ENCODE measurements around the gene ENPP3.

The ENPP3 gene

GRCh38 chr6:131640100-131640499, 3.0 kb downstream of the ENPP3 start:
- Histone ChIP-seq H3K9me2 (replicated peaks; ENCODE audit: control insufficient read depth, low read length) (no peaks in the 10 kb centered on the region), H3K9me3 (ENCODE audit: control insufficient read depth, insufficient read depth, low read length) (no peaks in the 10 kb centered on the region), H3K4me2 (ENCODE audit: low read length) (peak overlapping the region; percentile 91), H3K36me3 (ENCODE audit: control insufficient read depth, low read length) (peaks cover 60% of the 10 kb centered on the region), H3F3A (ENCODE audit: control insufficient read depth, insufficient read depth) (peaks cover 8% of the 10 kb centered on the region), H3K79me2 (ENCODE audit: control insufficient read depth, low read length) (peaks cover 78% of the 10 kb centered on the region), H3K27ac (ENCODE audit: low read depth, low read length) (no peak overlapping the region), H3K4me3 (ENCODE audit: low read length) (peak overlapping the region; percentile 80), H4K20me1 (ENCODE audit: control insufficient read depth, insufficient read depth, low read depth, low read length) (no peaks in the 10 kb centered on the region), H3K27me3 (ENCODE audit: control insufficient read depth, low read length) (no peaks in the 10 kb centered on the region), H3K4me1 (ENCODE audit: control insufficient read depth, low read length) (peaks cover 39% of the 10 kb centered on the region)
- TF ChIP-seq CTCF (IDR thresholded peaks at IDR 0.05; ENCODE audit: low read depth, low read length, poor library complexity, severe bottlenecking), result no peak

GRCh38 chr6:131640576-131640975, 3.5 kb downstream of the ENPP3 start:
- TF ChIP-seq CTCF (IDR thresholded peaks at IDR 0.05; ENCODE audit: low read depth, low read length, poor library complexity, severe bottlenecking) (no peak), EZH2phosphoT487 (IDR thresholded peaks at IDR 0.05; ENCODE audit: borderline replicate concordance, low read length) (no peak)

GRCh38 chr6:131641554-131641953, 4.5 kb downstream of the ENPP3 start:
- Histone ChIP-seq H3K4me3 (ENCODE audit: low read length) (no peak overlapping the region), H3K4me2 (ENCODE audit: low read length) (no peak overlapping the region), H3K27ac (ENCODE audit: low read depth, low read length) (no peak overlapping the region), H3K36me3 (ENCODE audit: control insufficient read depth, low read length) (peaks cover 74% of the 10 kb centered on the region), H4K20me1 (ENCODE audit: control insufficient read depth, insufficient read depth, low read depth, low read length) (no peaks in the 10 kb centered on the region), H3K79me2 (ENCODE audit: control insufficient read depth, low read length) (peaks cover 91% of the 10 kb centered on the region), H3K9me2 (replicated peaks; ENCODE audit: control insufficient read depth, low read length) (no peaks in the 10 kb centered on the region), H3K4me1 (ENCODE audit: control insufficient read depth, low read length) (peaks cover 25% of the 10 kb centered on the region), H3K27me3 (ENCODE audit: control insufficient read depth, low read length) (no peaks in the 10 kb centered on the region), H3K9me3 (ENCODE audit: control insufficient read depth, insufficient read depth, low read length) (no peaks in the 10 kb centered on the region), H3F3A (ENCODE audit: control insufficient read depth, insufficient read depth) (peaks cover 5% of the 10 kb centered on the region)
- TF ChIP-seq CTCF (IDR thresholded peaks at IDR 0.05; ENCODE audit: low read depth, low read length, poor library complexity, severe bottlenecking) (no peak), EZH2phosphoT487 (IDR thresholded peaks at IDR 0.05; ENCODE audit: borderline replicate concordance, low read length) (no peak)

More at GRCh38 chr6:131640576-131640975, 3.5 kb downstream of the ENPP3 start:
- Histone ChIP-seq H3K36me3 (ENCODE audit: control insufficient read depth, low read length) (peaks cover 65% of the 10 kb centered on the region), H3K79me2 (ENCODE audit: control insufficient read depth, low read length) (peaks cover 82% of the 10 kb centered on the region), H3K9me2 (replicated peaks; ENCODE audit: control insufficient read depth, low read length) (no peaks in the 10 kb centered on the region), H4K20me1 (ENCODE audit: control insufficient read depth, insufficient read depth, low read depth, low read length) (no peaks in the 10 kb centered on the region), H3K27me3 (ENCODE audit: control insufficient read depth, low read length) (no peaks in the 10 kb centered on the region), H3K4me2 (ENCODE audit: low read length) (peak overlapping the region; percentile 91), H3K4me1 (ENCODE audit: control insufficient read depth, low read length) (peaks cover 35% of the 10 kb centered on the region), H3K9me3 (ENCODE audit: control insufficient read depth, insufficient read depth, low read length) (no peaks in the 10 kb centered on the region), H3K4me3 (ENCODE audit: low read length) (peak overlapping the region; percentile 80), H3F3A (ENCODE audit: control insufficient read depth, insufficient read depth) (peaks cover 8% of the 10 kb centered on the region), H3K27ac (ENCODE audit: low read depth, low read length) (no peak overlapping the region)

- peaks cover 21% of the 10 kb centered on the region for H3K4me1 ChIP-seq (ENCODE audit: control insufficient read depth, low read length)
- no peaks in the 10 kb centered on the region for H4K20me1 ChIP-seq (ENCODE audit: control insufficient read depth, insufficient read depth, low read depth, low read length)
- H3F3A ChIP-seq (ENCODE audit: control insufficient read depth, insufficient read depth), result peaks cover 5% of the 10 kb centered on the region
- TF ChIP-seq CTCF (IDR thresholded peaks at IDR 0.05; ENCODE audit: low read depth, low read length, poor library complexity, severe bottlenecking) (no peak), EZH2phosphoT487 (IDR thresholded peaks at IDR 0.05; ENCODE audit: borderline replicate concordance, low read length) (no peak)
- no peaks in the 10 kb centered on the region for H3K9me2 ChIP-seq (replicated peaks; ENCODE audit: control insufficient read depth, low read length)
- no peaks in the 10 kb centered on the region for H3K27me3 ChIP-seq (ENCODE audit: control insufficient read depth, low read length)
- H3K27ac ChIP-seq (ENCODE audit: low read depth, low read length), result no peak overlapping the region
- peaks cover 88% of the 10 kb centered on the region for H3K79me2 ChIP-seq (ENCODE audit: control insufficient read depth, low read length)
- H3K9me3 ChIP-seq (ENCODE audit: control insufficient read depth, insufficient read depth, low read length), result no peaks in the 10 kb centered on the region
- H3K4me2 ChIP-seq (ENCODE audit: low read length), result no peak overlapping the region
- H3K4me3 ChIP-seq (ENCODE audit: low read length), result no peak overlapping the region
- H3K36me3 ChIP-seq (ENCODE audit: control insufficient read depth, low read length), result peaks cover 80% of the 10 kb centered on the region
Observed at GRCh38 chr6:131642565-131642964, 5.5 kb downstream of the ENPP3 start.
